Kidney glomerular epithelial cell (primary cell): ENCODE results near the gene VAMP2.

Experiments used
- DNase-seq: peaks from one replicate; lab custom pipeline; 2025; lab: John Stamatoyannopoulos, UW

VAMP2 gene

DNA sequence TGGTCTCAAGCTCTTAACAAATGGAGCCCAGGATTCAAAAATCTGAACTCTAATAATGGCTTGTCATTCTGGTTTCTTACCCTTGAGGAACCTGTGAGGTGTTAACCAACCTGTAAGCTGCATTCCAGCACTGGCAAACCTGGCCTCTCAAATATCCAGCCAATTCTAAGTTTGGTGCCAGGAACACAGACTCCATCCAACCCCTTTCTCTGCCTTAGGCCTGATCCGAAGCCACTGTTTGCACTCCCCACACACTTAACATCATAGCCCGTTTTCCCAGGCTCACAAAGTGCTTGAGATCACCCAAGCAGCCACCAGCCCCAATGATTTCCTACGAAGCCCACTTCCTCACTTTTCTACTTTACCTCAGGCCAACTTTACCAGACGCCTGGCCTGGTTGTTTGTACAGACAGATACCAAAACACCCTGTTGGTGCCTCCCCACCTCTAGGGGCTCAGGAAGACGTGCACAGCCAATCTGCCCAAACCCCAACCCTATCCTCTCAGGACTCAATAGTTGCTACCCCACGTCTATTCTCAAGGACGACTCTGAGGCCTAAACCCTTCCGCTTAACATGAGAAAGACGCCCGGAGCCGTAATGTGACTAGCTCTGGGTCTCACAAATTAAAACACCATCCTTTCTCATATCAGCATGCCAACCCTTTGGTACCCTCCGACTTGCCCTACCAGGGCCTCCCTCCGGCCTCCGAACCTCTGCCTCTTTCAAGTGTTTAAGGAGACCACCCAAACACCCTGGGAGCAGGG, 7.3 kb downstream of the VAMP2 start:
- DNase-seq: no peak

DNA sequence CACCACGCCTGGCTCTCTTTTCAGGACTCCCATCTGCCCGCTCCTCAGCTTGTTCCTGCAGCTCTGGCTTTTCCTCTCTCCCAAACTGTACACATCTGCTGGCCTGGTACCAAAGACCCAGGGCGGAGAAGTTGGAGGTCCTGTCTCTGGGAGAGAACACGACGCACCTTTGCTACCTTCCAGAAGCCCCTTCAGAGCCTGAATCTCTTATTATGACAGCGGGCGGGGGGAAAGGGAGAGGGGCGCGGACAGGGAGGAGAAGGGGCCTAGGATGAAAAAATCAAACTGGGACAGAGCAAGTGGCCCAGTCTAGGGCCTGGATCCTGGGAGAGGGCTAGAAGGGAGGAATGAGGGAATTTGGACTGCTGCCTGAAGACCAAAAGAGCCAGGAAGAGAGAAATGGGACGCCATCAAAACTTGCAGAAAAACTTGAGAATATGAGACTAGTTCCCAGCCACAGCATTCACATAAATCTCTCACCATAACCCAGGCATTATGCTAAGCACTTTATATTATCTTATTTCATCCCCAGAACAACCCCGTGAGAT, 8.1 kb downstream of the VAMP2 start:
- DNase-seq: no peak

DNA sequence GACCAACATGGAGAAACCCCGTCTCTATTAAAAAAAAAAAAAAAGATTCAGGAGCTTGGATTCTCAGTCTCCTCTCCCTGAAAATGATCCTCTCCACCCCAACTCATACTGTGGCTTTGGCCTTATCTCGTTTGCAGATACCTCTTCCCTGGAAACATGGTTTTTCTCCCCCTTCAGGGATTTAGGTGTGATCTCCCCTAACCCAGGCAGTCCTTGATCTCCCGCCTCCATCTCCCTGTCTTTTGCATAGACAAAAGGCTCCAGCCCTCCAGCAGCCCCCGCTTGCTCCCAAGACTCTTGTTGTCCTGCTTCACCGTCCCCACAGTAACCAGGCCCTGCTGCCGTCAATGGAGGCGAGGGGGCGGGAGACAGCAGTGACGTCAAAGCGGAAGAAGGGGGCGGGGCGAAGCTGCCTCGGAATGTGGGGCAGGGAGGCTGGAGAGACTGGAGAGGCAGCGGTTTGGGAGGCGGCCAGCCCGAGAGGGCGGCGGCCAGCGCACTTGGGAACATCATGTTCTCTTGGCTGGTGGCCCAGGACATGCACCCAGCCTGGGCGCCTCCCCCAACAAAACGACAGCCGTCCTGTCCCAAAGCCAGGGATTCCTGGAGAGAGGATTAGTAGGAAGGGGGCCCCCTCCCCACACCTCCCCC, 8.7 kb downstream of the VAMP2 start:
- peak; percentile 82 for DNase-seq

- DNase-seq: peak; percentile 99
Measured at GRCh38 chr17:8153525-8153956, 9.2 kb downstream of the VAMP2 start.

- no peak for DNase-seq
Measured at GRCh38 chr17:8153031-8153451, 9.7 kb downstream of the VAMP2 start.

GRCh38 chr17:8152112-8152775, 10.5 kb downstream of the VAMP2 start, which contains the start of gene PER1:
TSS of gene PER1 (minus strand) at chr17:8152404. CDS start at chr17:8150706, 1,698 bp downstream.
- DNase-seq: peak; percentile 75

GRCh38 chr17:8151641-8152111, 11.1 kb downstream of the VAMP2 start:
- DNase-seq: peak; percentile 8

DNA sequence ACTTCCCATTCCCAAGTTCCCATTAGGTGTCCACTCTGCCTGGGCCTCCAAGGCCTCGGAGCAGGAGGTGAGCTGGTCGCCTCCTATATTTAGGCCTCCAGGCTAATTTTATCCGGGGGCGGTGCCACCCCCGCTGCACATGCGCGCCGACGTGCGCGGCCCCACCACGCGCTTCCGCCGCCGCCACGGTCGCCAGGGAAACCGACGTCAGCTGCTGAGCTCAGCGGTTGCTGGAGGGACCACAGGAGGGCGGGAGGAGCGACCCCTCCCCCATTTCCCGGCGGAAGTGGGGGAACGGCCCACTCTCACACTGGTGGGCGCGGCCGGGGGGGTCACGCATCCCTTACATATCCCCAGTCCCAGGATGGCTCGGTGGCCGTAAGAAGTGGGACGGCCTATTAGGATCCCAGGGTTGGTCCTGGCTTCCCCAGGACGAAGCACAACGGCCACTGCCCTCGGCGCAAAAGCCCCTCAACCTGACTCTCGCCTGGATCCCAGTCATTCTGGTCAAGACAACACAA, 11.6 kb downstream of the VAMP2 start:
- peak; percentile 55 for DNase-seq

DNA sequence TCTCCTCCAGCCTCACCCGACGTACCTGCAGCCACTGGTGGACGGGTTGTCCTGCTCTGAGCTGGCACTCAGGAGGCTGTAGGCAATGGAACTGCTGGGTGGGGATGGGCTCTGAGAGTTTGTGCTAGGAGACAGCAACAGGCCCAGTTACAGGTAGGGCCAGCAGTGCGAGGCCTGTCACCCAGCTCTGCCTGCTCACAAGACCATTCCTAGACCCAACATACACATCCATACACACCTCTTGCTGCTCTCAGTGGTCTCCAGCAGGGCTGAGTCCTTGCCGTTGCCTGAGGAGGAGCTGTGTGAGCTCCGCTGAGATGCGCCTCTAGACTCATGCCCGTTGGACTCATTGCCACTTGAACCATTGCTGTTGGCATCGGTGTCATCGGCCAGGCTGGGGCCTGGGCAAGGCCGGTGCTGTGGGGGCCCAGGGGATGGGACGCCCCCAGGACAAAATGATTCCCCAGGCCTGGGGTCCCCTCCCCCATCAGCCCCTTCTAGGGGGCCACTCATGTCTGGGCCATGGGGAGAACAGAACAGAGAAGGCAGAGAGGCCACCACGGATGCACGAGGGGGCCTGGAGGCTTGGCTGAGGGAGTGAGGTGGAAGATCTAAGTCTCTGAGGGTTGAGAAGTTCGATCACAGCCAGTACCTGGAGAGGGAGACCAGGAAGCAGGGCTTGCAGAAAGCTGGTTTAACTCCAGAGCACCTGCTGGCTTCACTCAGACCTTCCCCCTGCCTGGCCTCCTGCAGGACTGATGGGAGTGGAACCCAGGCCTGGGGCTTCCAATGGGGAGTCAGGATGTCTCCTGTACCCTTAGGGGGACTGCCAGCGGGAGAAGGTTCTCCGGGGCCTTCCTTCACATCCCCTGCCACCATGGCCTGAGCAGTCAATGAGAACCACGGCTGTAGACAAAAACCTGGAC, 12.3 kb downstream of the VAMP2 start:
- no peak for DNase-seq

DNA sequence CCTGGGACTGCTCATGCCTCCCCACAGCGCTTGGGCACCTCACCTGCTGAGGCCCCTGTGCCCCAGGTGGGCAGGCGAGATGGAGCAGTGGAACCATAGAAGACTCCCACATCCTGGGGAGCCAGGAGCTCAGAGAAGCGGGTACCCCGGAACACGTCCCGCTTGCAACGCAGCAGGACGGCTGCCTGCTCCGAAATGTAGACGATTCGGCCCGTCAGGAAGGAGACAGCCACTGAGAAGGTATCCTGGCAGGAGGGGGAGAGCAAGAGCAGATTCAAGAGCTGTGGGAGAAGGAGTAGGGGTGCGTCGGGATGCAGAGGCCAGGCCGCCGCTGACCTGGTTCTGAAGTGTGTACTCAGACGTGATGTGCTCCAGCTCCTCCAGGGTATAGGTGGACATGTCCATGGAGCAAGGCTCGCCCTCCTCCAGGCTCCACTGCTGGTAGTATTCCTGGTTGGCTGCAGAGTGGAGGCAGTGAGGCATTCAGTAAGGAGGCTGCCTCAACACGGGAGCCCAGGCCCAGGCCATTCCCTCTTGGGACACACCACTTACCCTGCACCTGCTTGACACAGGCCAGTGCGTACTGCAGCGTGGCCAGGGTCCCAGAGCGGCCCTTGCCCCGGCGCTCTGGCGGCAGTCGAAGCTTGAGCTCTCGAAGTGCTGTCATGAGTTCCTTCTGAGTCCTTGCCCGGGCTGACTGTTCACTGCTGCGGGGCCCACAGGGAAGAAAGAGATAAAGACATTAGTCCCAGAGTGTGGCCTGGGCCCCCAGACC, 13.1 kb downstream of the VAMP2 start:
- DNase-seq: no peak

- DNase-seq: no peak
Measured at GRCh38 chr17:8148560-8148959, 14.2 kb downstream of the VAMP2 start.

DNA sequence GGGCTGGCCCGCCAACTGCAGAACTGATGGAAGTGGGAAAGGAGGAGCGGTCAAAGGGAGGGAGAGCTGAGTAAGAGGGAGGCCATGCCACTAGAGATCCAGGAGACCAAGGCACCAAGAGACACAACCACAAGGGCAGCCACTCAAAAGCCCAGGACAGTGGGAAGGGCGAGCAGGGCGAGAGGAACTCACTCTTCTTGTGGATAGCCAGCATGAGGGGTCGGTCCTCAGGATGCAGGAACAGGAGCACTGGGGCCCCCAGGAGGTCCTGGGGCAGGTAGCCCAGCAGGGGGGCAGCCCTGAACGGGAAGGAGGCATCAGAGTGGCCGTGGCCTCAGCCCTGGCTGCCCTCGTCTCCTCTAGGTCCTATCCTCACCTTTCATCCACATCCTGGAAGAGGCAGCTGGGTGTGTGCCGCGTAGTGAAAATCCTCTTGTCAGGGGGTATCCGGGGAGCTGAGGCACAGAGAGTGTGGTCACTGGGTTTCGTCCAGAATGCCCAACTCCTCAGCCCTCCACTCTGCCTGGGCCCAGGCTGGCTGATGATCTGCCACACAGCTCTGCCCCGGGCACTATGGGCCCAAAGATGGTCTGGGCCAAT, 14.8 kb downstream of the VAMP2 start:
- DNase-seq: no peak

DNA sequence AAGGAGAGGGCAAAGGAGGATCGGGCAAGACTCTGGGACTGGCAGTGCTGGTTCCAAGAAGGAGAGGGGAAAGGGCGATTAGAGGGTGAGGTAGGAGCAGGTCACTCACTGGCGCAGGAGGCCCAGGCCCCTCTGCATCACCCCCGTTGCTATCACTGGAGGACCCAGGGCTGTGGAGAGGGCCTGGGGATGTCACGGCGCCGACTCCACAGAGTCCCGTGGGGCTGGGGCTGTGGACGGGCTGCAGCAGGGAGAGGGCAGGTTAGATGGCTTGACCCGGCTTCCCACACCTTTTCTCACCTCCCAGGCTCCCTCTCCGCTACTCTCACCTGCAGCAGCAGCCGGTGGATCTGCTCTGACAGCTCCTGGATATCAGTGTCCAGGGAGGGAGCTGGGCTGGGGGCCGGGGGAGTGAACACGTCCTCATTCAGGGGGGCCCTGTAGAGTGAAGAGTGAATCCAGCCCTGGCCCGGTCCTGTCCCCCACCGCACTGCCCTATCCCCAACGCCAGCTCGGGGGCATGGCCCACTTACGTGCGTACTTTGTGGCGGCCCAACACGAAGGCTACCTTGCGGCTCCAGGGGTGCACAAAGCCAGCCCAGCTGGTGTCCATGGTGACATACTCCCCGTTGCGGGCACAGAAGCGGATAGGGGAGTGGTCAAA, 15.5 kb downstream of the VAMP2 start:
- DNase-seq: no peak

DNA sequence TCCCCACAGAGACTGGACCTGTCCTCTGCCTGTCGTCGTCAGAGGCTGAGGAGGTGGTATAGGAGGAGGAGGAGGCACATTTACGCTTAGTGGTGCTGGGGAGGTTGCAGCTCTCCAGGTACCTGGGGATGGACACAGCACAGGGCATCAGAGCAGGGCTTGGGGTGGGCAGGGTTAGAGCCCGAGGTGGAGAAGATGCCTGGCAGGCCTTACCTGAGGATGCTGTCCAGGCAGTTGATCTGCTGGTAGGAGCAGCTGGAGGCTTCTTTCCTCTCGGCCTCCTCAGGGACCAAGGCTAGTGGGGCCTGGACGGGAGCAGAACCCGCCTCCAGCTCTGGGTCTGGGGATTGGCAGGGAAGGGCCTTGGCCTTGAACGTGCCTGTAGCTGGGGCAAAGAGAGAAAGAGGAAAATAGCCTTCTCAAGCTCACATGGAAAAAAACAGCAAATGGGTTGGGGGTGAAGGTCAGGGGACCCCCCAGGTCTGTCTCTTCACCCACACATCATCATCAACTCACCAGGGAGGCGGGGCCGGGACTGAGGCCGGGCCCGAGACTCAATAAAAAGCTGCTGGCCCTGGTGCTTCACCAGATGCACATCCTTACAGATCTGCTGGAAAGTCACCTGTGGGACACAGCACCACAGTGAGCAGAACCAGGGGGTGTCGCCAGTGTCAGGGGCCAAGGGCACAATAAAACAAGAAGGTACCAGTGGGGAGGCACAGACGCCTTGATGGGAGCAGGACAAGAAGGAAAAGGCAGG, 16.2 kb downstream of the VAMP2 start:
- DNase-seq: no peak

- DNase-seq: no peak
Measured at GRCh38 chr17:8145811-8146210, 16.9 kb downstream of the VAMP2 start.

DNA sequence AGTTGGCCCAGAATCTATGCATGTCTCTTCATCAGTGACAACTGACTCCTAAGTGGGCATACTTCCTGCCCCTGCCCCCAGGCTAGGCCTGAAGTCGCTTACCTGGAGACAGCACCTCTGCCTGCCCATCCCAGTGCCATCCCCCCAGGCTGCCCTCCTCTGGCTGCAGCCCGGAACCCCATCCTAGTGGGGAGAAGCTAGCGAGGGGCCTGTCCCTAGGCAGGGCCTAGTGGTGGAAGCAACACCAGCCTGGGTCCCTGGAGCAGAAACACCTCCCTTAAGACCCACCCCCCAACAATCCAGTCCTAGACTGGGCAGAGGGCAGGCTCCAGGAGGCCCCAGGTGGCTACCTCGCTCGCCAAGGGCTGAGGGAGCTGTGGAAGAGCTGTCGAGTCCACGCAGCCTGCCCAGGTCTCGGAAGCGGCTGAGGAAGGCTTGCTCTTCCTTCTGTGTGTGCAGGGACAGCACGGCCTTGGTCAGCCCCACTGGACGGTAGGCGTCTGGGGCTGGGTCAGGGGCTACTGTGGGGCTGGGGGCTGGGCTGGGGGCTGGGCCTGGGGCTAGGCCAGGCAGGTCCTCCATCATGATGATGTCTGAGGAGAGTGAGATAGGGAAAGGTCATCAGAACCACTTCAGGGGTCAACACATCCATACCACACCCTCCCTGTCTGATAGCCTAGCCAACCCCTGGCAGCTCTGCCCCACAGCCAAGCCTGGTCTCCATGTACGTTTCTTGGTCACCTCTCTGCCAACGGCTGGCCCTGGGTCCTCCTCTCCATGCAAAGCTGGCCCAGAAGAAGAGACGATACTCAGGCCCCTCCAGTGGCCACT, 18.1 kb downstream of the VAMP2 start:
- DNase-seq: no peak

GRCh38 chr17:8143581-8144400, 19.0 kb downstream of the VAMP2 start:
- DNase-seq: no peak
